ENCODE results near the gene SLC7A9.
"Not testable (repeated sequence)": the region's sequence is repeated elsewhere in the genome, so short reads cannot be mapped to it uniquely, and the experiment has no call there.

SLC7A9 gene

DNA sequence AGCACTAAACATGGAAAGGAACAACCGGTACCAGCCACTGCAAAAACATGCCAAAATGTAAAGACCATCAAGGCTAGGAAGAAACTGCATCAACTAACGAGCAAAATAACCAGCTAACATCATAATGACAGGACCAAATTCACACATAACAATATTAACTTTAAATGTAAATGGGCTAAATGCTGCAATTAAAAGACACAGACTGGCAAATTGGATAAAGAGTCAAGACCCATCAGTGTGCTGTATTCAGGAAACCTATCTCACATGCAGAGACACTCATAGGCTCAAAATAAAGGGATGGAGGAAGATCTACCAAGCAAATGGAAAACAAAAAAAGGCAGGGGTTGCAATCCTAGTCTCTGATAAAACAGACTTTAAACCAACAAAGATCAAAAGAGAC is 21.5 kb downstream of the SLC7A9 start:
- not testable (repeated sequence) for H3K4me3 ChIP-seq (ENCODE audit: low read depth, low read length); H3K9me3 ChIP-seq (ENCODE audit: control insufficient read depth, insufficient read depth, low read depth, low read length); H3K36me3 ChIP-seq (ENCODE audit: control insufficient read depth, insufficient read depth, low read length); H3K27ac ChIP-seq (ENCODE audit: low read depth, low read length); H3K27me3 ChIP-seq (ENCODE audit: control insufficient read depth, insufficient read depth, low read length); H3K4me1 ChIP-seq (ENCODE audit: control insufficient read depth, insufficient read depth, low read length); H3K9ac ChIP-seq (ENCODE audit: low read length)

DNA sequence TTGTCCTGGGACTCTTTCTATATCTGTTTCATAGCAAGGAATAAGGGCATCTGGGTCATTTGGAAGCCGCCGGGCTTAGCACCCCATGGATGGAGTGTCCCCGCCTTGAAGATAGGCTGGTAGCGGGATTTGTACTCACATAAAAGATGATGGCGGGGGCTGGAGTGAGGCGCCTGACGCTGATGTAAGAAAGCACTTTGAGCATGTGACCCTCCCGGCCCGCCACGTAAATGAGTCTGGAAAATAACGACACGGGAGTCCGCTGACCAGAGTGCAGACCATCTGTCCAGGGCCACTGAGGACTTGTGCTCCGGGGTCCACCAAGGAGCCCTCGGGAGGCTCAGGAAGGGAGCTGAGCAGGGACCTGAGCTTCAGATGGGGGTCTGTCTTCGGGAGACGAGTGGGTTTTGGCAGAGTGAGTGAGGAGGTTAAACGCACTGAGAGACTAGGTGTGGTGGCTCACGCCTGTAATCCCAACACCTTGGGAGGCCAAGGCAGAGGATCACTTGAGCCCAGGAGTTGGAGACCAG is 25.8 kb downstream of the SLC7A9 start:
- H3K4me1 ChIP-seq (ENCODE audit: control insufficient read depth, insufficient read depth, low read length) = no peaks in the 10 kb centered on the region
- H3K27me3 ChIP-seq (ENCODE audit: control insufficient read depth, insufficient read depth, low read length) = no peaks in the 10 kb centered on the region
- no peak overlapping the region for H3K27ac ChIP-seq (ENCODE audit: low read depth, low read length)
- no peak overlapping the region for H3K4me3 ChIP-seq (ENCODE audit: low read depth, low read length)
- H3K9ac ChIP-seq (ENCODE audit: low read length) = no peak overlapping the region
- H3K9me3 ChIP-seq (ENCODE audit: control insufficient read depth, insufficient read depth, low read depth, low read length) = peaks cover 7% of the 10 kb centered on the region
- no peaks in the 10 kb centered on the region for H3K36me3 ChIP-seq (ENCODE audit: control insufficient read depth, insufficient read depth, low read length)

DNA sequence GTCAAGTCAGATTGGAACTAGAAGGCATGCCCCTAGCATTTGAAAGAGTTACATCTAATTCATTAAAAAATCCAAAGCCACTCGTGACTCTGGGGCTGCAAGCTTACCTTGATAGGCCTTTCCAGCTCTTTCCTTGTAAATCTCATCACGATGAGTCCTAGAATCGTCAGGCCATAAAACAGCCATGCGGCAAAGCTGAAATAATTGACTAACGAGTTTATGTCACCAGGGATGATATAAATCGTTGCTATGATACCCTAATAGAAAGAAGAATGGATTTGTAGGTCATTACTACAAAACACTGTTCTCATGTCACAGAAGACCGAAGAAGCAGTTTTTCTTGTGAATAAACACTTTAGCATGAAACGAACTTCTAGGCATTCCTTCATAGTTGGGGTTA is 27.5 kb downstream of the SLC7A9 start:
- Histone ChIP-seq H3K4me3 (ENCODE audit: low read depth, low read length) (no peak overlapping the region), H3K27me3 (ENCODE audit: control insufficient read depth, insufficient read depth, low read length) (no peaks in the 10 kb centered on the region), H3K27ac (ENCODE audit: low read depth, low read length) (no peak overlapping the region)

DNA sequence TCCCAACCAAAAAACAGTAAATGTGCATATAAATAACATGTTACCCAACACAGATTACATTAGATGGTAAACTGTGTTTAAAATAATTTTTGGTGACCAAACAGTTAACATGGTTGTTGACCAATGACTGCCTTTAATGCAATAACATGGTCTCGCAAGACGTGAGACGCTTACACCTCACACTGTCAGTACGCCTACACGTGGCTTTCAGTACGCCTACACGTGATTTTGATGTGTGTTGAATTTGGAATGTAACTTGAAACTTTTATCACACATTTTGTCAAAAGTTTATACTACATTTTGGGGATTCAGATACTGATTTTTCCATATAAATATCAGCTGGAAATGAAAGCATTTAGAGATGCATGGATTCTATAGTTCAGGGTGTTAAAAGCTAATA is 32.0 kb downstream of the SLC7A9 start:
- H3K27ac ChIP-seq (ENCODE audit: low read depth, low read length) = no peak overlapping the region
- H3K9me3 ChIP-seq (ENCODE audit: control insufficient read depth, insufficient read depth, low read depth, low read length) = peaks cover 7% of the 10 kb centered on the region; the same call in 1 of the 2 replicates
- H3K36me3 ChIP-seq (ENCODE audit: control insufficient read depth, insufficient read depth, low read length) = no peaks in the 10 kb centered on the region
- H3K4me3 ChIP-seq (ENCODE audit: low read depth, low read length) = no peak overlapping the region
- no peak overlapping the region for H3K9ac ChIP-seq (ENCODE audit: low read length)
- H3K27me3 ChIP-seq (ENCODE audit: control insufficient read depth, insufficient read depth, low read length) = no peaks in the 10 kb centered on the region
- no peaks in the 10 kb centered on the region for H3K4me1 ChIP-seq (ENCODE audit: control insufficient read depth, insufficient read depth, low read length)

More for the DNA sequence above, 27.5 kb downstream of the SLC7A9 start:
- Histone ChIP-seq H3K4me1 (ENCODE audit: control insufficient read depth, insufficient read depth, low read length) (no peaks in the 10 kb centered on the region), H3K36me3 (ENCODE audit: control insufficient read depth, insufficient read depth, low read length) (no peaks in the 10 kb centered on the region), H3K9ac (ENCODE audit: low read length) (no peak overlapping the region), H3K9me3 (ENCODE audit: control insufficient read depth, insufficient read depth, low read depth, low read length) (peaks cover 7% of the 10 kb centered on the region)

DNA sequence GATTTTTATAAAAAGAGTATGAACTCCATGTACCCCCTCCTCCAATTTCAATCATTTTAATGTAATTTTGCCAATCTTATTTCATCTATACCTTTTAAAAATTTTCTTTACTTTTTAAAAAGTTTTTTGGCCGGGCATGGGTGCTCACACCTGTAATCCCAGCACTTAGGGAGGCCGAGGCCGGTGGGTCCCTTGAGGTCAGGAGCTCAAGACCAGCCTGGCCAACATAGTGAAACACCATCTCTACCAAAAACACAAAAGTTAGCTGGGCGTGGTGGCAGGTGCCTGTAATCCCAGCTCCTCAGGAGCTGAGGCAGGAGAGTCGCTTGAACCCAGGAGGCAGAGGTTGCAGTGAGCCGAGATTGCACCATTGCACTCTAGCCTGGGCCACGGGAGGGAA is 36.2 kb downstream of the SLC7A9 start:
- not testable (repeated sequence) for H3K36me3 ChIP-seq (ENCODE audit: control insufficient read depth, insufficient read depth, low read length); H3K9ac ChIP-seq (ENCODE audit: low read length); H3K4me1 ChIP-seq (ENCODE audit: control insufficient read depth, insufficient read depth, low read length); H3K27me3 ChIP-seq (ENCODE audit: control insufficient read depth, insufficient read depth, low read length); H3K4me3 ChIP-seq (ENCODE audit: low read depth, low read length); H3K9me3 ChIP-seq (ENCODE audit: control insufficient read depth, insufficient read depth, low read depth, low read length); H3K27ac ChIP-seq (ENCODE audit: low read depth, low read length)

DNA sequence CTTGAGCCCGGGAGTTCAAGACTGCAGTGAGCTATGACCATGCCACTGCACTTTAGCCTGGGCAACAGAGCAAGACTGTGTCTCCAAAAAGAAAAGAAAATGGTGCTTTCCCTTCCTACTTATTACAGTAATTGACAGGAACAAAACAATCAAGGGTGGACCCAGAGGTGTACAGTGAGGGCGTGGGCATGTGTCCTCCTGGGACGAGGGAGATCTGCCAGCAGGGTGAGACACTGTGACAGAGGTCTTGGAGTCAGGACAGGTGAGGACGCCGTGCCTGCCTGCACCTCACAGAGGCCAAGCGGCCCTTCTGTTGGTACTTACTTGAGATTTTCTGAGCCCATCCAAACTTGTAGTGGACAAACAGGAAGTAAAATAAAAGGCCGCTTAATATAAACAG is 36.7 kb downstream of the SLC7A9 start:
- not testable (repeated sequence) for H3K36me3 ChIP-seq (ENCODE audit: control insufficient read depth, insufficient read depth, low read length); H3K27me3 ChIP-seq (ENCODE audit: control insufficient read depth, insufficient read depth, low read length); H3K27ac ChIP-seq (ENCODE audit: low read depth, low read length); H3K9me3 ChIP-seq (ENCODE audit: control insufficient read depth, insufficient read depth, low read depth, low read length); H3K9ac ChIP-seq (ENCODE audit: low read length); H3K4me1 ChIP-seq (ENCODE audit: control insufficient read depth, insufficient read depth, low read length); H3K4me3 ChIP-seq (ENCODE audit: low read depth, low read length)

DNA sequence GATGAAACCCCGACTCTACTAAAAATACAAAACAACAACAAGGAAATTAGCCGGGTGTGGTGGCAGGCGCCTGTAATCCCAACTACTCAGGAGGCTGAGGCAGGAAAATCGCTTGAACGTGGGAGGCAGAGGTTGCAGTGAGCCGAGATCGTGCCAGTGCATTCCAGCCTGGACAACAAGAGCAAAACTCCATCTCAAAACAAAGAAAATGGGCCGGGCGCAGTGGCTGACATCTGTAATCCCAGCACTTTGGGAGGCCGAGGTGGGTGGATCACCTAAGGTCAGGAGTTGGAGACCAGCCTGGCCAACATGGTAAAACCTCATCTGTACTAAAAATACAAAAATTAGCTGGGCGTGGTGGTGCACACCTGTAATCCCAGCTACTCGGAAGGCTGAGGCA is 37.5 kb downstream of the SLC7A9 start:
- H3K4me1 ChIP-seq (ENCODE audit: control insufficient read depth, insufficient read depth, low read length); H3K4me3 ChIP-seq (ENCODE audit: low read depth, low read length); H3K9me3 ChIP-seq (ENCODE audit: control insufficient read depth, insufficient read depth, low read depth, low read length); H3K27me3 ChIP-seq (ENCODE audit: control insufficient read depth, insufficient read depth, low read length); H3K27ac ChIP-seq (ENCODE audit: low read depth, low read length); H3K36me3 ChIP-seq (ENCODE audit: control insufficient read depth, insufficient read depth, low read length); H3K9ac ChIP-seq (ENCODE audit: low read length): not testable (repeated sequence)

DNA sequence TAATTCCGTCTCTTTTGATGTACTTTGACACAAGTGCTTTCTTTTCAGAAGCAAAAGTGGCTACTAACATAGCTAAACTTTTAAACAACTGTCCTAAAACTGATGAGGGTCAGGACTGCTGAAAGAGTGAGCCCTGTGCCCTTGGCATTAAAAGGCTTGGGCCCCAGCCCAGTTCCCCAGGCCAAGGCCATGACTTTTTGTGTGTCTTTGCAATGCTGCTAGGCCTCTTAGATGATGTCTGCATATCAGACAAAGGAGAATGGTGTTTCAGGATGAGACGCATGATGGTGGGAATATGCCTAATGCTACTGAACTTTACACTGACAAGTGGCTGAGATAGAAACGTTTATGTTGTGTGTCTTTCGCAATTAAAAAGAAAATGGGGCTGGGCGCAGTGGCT is 38.0 kb downstream of the SLC7A9 start:
- H3K27ac ChIP-seq (ENCODE audit: low read depth, low read length) = no peak overlapping the region
- H3K36me3 ChIP-seq (ENCODE audit: control insufficient read depth, insufficient read depth, low read length) = no peaks in the 10 kb centered on the region
- no peak overlapping the region for H3K9ac ChIP-seq (ENCODE audit: low read length)
- no peak overlapping the region for H3K4me3 ChIP-seq (ENCODE audit: low read depth, low read length)
- no peaks in the 10 kb centered on the region for H3K9me3 ChIP-seq (ENCODE audit: control insufficient read depth, insufficient read depth, low read depth, low read length)
- H3K4me1 ChIP-seq (ENCODE audit: control insufficient read depth, insufficient read depth, low read length) = peaks cover 8% of the 10 kb centered on the region
- no peaks in the 10 kb centered on the region for H3K27me3 ChIP-seq (ENCODE audit: control insufficient read depth, insufficient read depth, low read length)

DNA sequence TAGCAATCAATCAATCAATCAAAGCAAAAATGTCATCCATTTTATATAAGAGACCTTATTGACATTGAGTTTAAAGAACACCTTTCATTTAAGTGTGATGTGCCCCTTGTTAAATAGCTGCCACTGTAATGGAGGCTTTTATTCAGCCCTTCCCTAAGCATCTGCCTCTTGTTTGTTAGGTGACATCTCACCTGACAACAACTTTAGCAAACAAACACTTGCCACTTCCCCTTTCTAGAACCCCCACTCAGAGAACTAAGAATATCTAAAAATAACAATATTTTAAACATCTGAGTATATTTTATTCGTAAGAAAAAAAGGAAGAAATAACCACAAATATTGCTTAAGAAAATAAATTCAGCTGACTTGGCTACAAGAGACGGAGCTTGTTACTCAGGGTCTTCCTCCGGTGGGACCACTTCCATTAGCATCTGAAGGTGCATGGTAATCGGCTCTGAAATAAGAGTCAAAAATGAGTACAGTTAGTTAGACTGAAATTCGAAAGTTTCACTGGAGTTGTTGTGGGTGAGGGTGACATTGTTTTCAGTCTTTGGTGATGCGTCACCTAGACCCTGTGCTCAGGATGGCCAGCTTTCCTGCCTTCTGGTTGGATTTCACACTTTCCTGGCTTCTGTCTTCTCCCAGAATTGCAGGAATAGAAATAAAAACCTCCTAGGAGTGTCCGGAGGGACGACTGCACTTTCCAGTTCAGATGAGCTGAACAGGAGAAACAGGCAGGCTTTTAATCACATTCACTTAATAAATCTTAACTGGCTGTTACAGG is 39.1 kb downstream of the SLC7A9 start:
- Histone ChIP-seq H3K4me1 (ENCODE audit: control insufficient read depth, insufficient read depth, low read length) (peaks cover 8% of the 10 kb centered on the region), H3K36me3 (ENCODE audit: control insufficient read depth, insufficient read depth, low read length) (no peaks in the 10 kb centered on the region), H3K27ac (ENCODE audit: low read depth, low read length) (no peak overlapping the region), H3K9me3 (ENCODE audit: control insufficient read depth, insufficient read depth, low read depth, low read length) (no peaks in the 10 kb centered on the region), H3K27me3 (ENCODE audit: control insufficient read depth, insufficient read depth, low read length) (no peaks in the 10 kb centered on the region), H3K4me3 (ENCODE audit: low read depth, low read length) (no peak overlapping the region), H3K9ac (ENCODE audit: low read length) (no peak overlapping the region)

DNA sequence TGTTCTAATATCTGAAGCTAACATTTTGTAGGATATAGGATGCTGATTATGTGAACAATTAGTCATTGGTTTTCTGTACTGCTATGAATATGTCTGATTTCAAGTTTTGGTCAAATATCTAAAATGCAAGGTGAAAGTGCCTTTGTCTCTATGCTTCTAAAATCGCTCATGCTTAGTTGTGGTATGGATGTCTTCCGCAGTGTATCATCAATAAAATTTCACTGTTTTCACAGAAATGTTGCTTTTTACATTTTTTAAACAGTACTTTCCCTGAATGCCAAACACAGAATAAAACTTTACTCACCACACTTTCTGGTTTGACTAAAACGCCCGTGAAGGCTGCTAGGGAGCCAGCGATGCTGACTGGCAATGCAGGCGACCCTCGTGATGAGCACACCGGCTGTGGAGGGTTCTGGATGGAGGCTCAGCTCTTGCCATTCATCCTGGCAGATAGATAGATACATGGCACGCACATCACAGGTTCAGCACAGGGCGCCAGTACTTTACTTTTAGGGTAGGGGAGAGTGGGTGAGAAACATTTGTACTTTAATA is 40.1 kb downstream of the SLC7A9 start:
- H3K36me3 ChIP-seq (ENCODE audit: control insufficient read depth, insufficient read depth, low read length) = no peaks in the 10 kb centered on the region
- H3K4me1 ChIP-seq (ENCODE audit: control insufficient read depth, insufficient read depth, low read length) = peaks cover 18% of the 10 kb centered on the region
- H3K27ac ChIP-seq (ENCODE audit: low read depth, low read length) = no peak overlapping the region

DNA sequence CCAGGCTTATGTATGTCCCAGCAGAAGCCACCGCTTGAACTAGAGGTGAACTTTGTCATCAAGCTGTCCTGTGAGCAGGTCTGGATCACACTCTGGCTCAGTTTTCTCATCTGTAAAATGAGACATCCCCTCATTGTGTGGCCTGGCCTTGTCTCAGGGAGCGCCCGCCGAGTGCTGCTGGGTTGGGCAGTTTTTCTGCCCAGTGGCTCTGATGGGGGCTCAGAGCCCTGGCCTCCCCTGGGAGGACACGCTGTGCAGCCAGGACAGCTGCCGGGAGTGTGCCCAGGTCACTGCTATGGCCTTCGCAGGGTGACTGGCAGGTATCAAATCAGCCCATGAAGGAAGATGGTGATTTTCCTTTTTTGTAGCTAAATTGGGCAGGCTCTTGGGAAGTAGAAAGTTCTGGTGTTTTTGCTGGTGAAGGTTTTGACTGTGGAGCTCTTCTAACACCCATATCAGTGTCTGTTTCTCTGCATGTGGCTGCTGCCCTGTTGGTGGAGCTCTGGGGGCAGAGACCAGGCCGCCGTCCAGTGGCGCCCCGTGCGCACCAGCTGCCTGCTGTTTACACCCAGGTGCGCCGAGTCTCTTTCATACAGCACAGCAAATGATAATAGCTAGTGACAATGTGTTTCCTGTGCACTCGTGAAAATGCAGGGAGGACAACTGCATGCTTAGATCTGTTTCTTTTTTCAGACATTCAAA is 40.8 kb downstream of the SLC7A9 start:
- no peak overlapping the region for H3K27ac ChIP-seq (ENCODE audit: low read depth, low read length)
- H3K36me3 ChIP-seq (ENCODE audit: control insufficient read depth, insufficient read depth, low read length) = no peaks in the 10 kb centered on the region

More for the DNA sequence above, 40.1 kb downstream of the SLC7A9 start:
- Histone ChIP-seq H3K4me3 (ENCODE audit: low read depth, low read length) (no peak overlapping the region), H3K9me3 (ENCODE audit: control insufficient read depth, insufficient read depth, low read depth, low read length) (no peaks in the 10 kb centered on the region), H3K27me3 (ENCODE audit: control insufficient read depth, insufficient read depth, low read length) (no peaks in the 10 kb centered on the region), H3K9ac (ENCODE audit: low read length) (no peak overlapping the region)

More for the DNA sequence above, 40.8 kb downstream of the SLC7A9 start:
- Histone ChIP-seq H3K9me3 (ENCODE audit: control insufficient read depth, insufficient read depth, low read depth, low read length) (no peaks in the 10 kb centered on the region), H3K9ac (ENCODE audit: low read length) (no peak overlapping the region), H3K27me3 (ENCODE audit: control insufficient read depth, insufficient read depth, low read length) (no peaks in the 10 kb centered on the region), H3K4me3 (ENCODE audit: low read depth, low read length) (no peak overlapping the region), H3K4me1 (ENCODE audit: control insufficient read depth, insufficient read depth, low read length) (peaks cover 22% of the 10 kb centered on the region)
